Ovary (tissue), 9 donors: Measurements from ENCODE around the gene CEP83. TPM values are rescaled to one million over a fixed set of nuclear protein-coding genes. Genes with fewer than 3 reads are reported as not detected.

Source experiments
- DNase-seq, 5 donors: peaks; one replicate each; pipeline ENCODE4 v3.0.0-alpha.2; 2019 to 2020
- H3K27ac ChIP-seq, 2 donors: fragments of 200-600 bp; one replicate each; pipeline versions ENCODE4 v1.5.1 to v1.8.0; 2019 to 2022
- H3K27me3 ChIP-seq: fragments of 200-600 bp; one replicate; pipeline ENCODE4 v1.8.0; 2022
- H3K36me3 ChIP-seq: fragments of 200-600 bp; sonication (generic); one replicate; pipeline ENCODE4 v1.5.1; 2019
- H3K4me1 ChIP-seq: one replicate; pipeline ENCODE4 v1.8.1; 2013; ENCODE audit warnings: mild to moderate bottlenecking, moderate library complexity; ENCODE audit not compliant: insufficient read depth
- H3K4me3 ChIP-seq: fragments of 200-600 bp; sonication (generic); one replicate; pipeline ENCODE4 v1.5.1; 2017
- H3K9me3 ChIP-seq, 2 donors: fragments of 200-600 bp in 1 of 2; sonication (generic) in 1 of 2; one replicate each; pipeline versions ENCODE4 v1.5.1 to v1.8.1; 2013 to 2019; ENCODE audit warnings: mild to moderate bottlenecking in 1 of 2, moderate library complexity in 1 of 2
- CTCF ChIP-seq, 3 donors: fragments of 450-650 bp in 2 of 3; fragments of 200-600 bp in 1 of 3; IDR thresholded peaks; one replicate each; pipeline versions ENCODE4 v1.5.1 to v1.8.0; 2016 to 2022; ENCODE audit warnings: antibody characterized with exemption in 3 of 3, mild to moderate bottlenecking in 1 of 3
- EP300 ChIP-seq: sonication (generic); formaldehyde crosslinking; IDR thresholded peaks from one replicate; pipeline ENCODE4 v1.6.1; 2017; ENCODE audit warnings: antibody characterized with exemption
- POLR2A ChIP-seq: fragments of 450-650 bp; IDR thresholded peaks from one replicate; pipeline ENCODE4 v1.6.1; 2017; ENCODE audit warnings: antibody characterized with exemption, mild to moderate bottlenecking, moderate library complexity
- WGBS, 3 donors: extraction: QIAGEN DNeasy Blood & Tissue Kit in 1 of 3; methylation state at CpG; one replicate each; pipeline versions ENCODE4 v1.1.5 to v1.1.7; 2013 to 2017; 5-methylcytosine and 5-hydroxymethylcytosine counted together
- intact Hi-C, 4 donors: fragments of 100-400 bp; cut with DNase I; formaldehyde crosslinking; loops; one replicate each; pipeline versions ENCODE4 v1.11.0 to v1.15.1; 2022 to 2023
- polyA plus RNA-seq, 2 donors: library from polyadenylated mRNA; stranded (reverse); fragments of 200-250 nt in 1 of 2; fragments of 350-450 nt in 1 of 2; fragmentation: Illumina TruSeq in 1 of 2; extraction: RNeasy Lipid Tissue Mini Kit (QIAGEN cat#74804) in 1 of 2; gene quantifications; one replicate each; pipeline ENCODE4 v1.2.3, GENCODE V29; 2013 to 2014
- total RNA-seq, 7 donors: library from RNA; depleted of rRNA in 2 of 7; stranded (reverse); fragments of >200 nt in 2 of 7; fragmentation: NEBNext Ultra II Directional in 3 of 7; extraction: Animal tissue kit (Norgen Biotek cat#: 25700) in 3 of 7; gene quantifications; one replicate each; pipeline versions ENCODE4 v1.1.0 to v1.2.4, GENCODE V29; 2016 to 2023
- donor health status: DM: no; HTN: no; CAD: no; lungs with moderate emphysema.
- donor health status: DM: no; HTN: no; CAD: no.
- donor health status: Bipolar disorder and iron deficiency.
- donor health status: DM: yes; HTN: yes; CAD: no.
- donor health status: DM: no; HTN: no; CAD: no.
- donor health status: DM: yes; HTN: yes; CAD: no.

The CEP83 gene
- total and polyA plus RNA-seq, 9 donors: 5.5 to 47.6 (median 17.3) TPM

- Histone ChIP-seq H3K4me3 (no peak overlapping the region), H3K9me3 (no peaks in the 10 kb centered on the region), H3K27me3 (no peaks in the 10 kb centered on the region), H3K27ac (no peak overlapping the region), H3K36me3 (no peaks in the 10 kb centered on the region), H3K4me1 (no peaks in the 10 kb centered on the region)
- WGBS, 3 donors: 71 to 75% (median 73%) methylated on average over 5 of the region's 5 CpGs
- TF ChIP-seq CTCF (IDR thresholded peaks at IDR 0.05) (no peak), POLR2A (no peak), EP300 (no peak)
- intact Hi-C loops: no loop called here
- no peak for DNase-seq
Observed at GRCh38 chr12:94336211-94336925, 123.3 kb downstream of the CEP83 start.

- Histone ChIP-seq H3K4me3 (no peak overlapping the region), H3K27me3 (no peaks in the 10 kb centered on the region), H3K9me3 (no peaks in the 10 kb centered on the region), H3K27ac (no peak overlapping the region), H3K36me3 (no peaks in the 10 kb centered on the region), H3K4me1 (no peaks in the 10 kb centered on the region)
- no peak for DNase-seq
- 71 to 82% (median 75%) methylated on average over 3 of the region's 3 CpGs for WGBS, 3 donors
- intact Hi-C loops: no loop called here
- TF ChIP-seq CTCF (IDR thresholded peaks at IDR 0.05) (no peak), POLR2A (no peak), EP300 (no peak)
Observed at GRCh38 chr12:94333396-94333795, 126.3 kb downstream of the CEP83 start.

GRCh38 chr12:94329366-94329765 lies 130.3 kb downstream of the CEP83 start:
- Histone ChIP-seq H3K9me3 (no peaks in the 10 kb centered on the region), H3K27ac (no peak overlapping the region), H3K36me3 (no peaks in the 10 kb centered on the region), H3K4me1 (no peaks in the 10 kb centered on the region), H3K27me3 (no peaks in the 10 kb centered on the region), H3K4me3 (no peak overlapping the region)
- WGBS, 3 donors: 92 to 98% (median 94%) methylated on average over 1 of the region's 1 CpG
- intact Hi-C loops: no loop called here
- DNase-seq: no peak
- TF ChIP-seq CTCF (IDR thresholded peaks at IDR 0.05) (no peak), EP300 (no peak), POLR2A (no peak)

- no peaks in the 10 kb centered on the region for H3K9me3 ChIP-seq
- no peak overlapping the region for H3K27ac ChIP-seq
- no peaks in the 10 kb centered on the region for H3K4me1 ChIP-seq
- no peak overlapping the region for H3K4me3 ChIP-seq
- H3K36me3 ChIP-seq: no peaks in the 10 kb centered on the region
- TF ChIP-seq CTCF (IDR thresholded peaks at IDR 0.05) (no peak), EP300 (no peak), POLR2A (no peak)
- WGBS, 3 donors: 87 to 91% (median 89%) methylated on average over 1 of the region's 1 CpG
- DNase-seq: no peak
- H3K27me3 ChIP-seq: no peaks in the 10 kb centered on the region
- intact Hi-C loops: no loop called here
Observed at GRCh38 chr12:94327809-94328208, 131.9 kb downstream of the CEP83 start.
